H1 (cell line): ENCODE results near the gene MVK.

Experiments
- CBX5 ChIP-seq: fragments of 300-800, 300-1000 bp; sonication (generic); IDR thresholded peaks from 2 replicates; pipeline ENCODE4 v1.7.1; 2016; ENCODE audit warnings: antibody characterized with exemption, low read length, low read depth
- CTCF ChIP-seq, 3 experiments: IDR thresholded peaks; 1 replicate in 2 of 3; 2 replicates in 1 of 3; pipeline versions ENCODE4 v1.5.1 to v1.6.1; 2011; ENCODE audit warnings: low read length in 3 of 3, mild to moderate bottlenecking in 3 of 3, inconsistent platforms in 2 of 3, low read depth in 1 of 3, moderate library complexity in 1 of 3; ENCODE audit not compliant: insufficient read depth in 1 of 3; ENCODE audit errors: control extremely low read depth in 1 of 3
- EP300 ChIP-seq, 2 experiments: IDR thresholded peaks; 1 replicate in 1 of 2; 2 replicates in 1 of 2; pipeline ENCODE4 v1.6.1; 2011 to 2012; ENCODE audit warnings: low read depth in 2 of 2, low read length in 2 of 2, mild to moderate bottlenecking in 2 of 2, borderline replicate concordance in 1 of 2, inconsistent platforms in 1 of 2, moderate library complexity in 1 of 2
- EZH2 ChIP-seq: fragments of 200-600 bp; sonication (generic); IDR thresholded peaks from 2 replicates; pipeline ENCODE4 v1.7.1; 2012; ENCODE audit warnings: low read depth, mild to moderate bottlenecking, moderate library complexity, low read length, inconsistent platforms; ENCODE audit not compliant: severe bottlenecking
- MAX ChIP-seq: IDR thresholded peaks from 2 replicates; pipeline ENCODE4 v1.6.1; 2012; ENCODE audit warnings: inconsistent platforms
- POLR2A ChIP-seq, 2 experiments: IDR thresholded peaks; 1 replicate in 1 of 2; 2 replicates in 1 of 2; pipeline ENCODE4 v1.6.1; 2011; ENCODE audit warnings: low read depth in 2 of 2, low read length in 2 of 2, mild to moderate bottlenecking in 2 of 2; ENCODE audit errors: control extremely low read depth in 1 of 2
- POLR2AphosphoS5 ChIP-seq: IDR thresholded peaks from 2 replicates; pipeline ENCODE4 v1.6.1; 2011; ENCODE audit warnings: low read depth, low read length
- POU5F1 ChIP-seq: IDR thresholded peaks from 2 replicates; pipeline ENCODE4 v1.6.1; 2011; ENCODE audit warnings: low read depth, mild to moderate bottlenecking, low read length, moderate library complexity
- SRF ChIP-seq: IDR thresholded peaks from 2 replicates; pipeline ENCODE4 v1.6.1; 2011; ENCODE audit warnings: mild to moderate bottlenecking, low read depth, low read length, moderate library complexity
- TCF12 ChIP-seq: IDR thresholded peaks from 2 replicates; pipeline ENCODE4 v1.6.1; 2011; ENCODE audit warnings: low read depth, mild to moderate bottlenecking, low read length
- TF ChIP-seq, protein P1 (sequence below): IDR thresholded peaks from 2 replicates; pipeline ENCODE4 v1.6.1; 2011; ENCODE audit warnings: low read depth, mild to moderate bottlenecking, low read length; ENCODE audit not compliant: insufficient read depth

DNA sequence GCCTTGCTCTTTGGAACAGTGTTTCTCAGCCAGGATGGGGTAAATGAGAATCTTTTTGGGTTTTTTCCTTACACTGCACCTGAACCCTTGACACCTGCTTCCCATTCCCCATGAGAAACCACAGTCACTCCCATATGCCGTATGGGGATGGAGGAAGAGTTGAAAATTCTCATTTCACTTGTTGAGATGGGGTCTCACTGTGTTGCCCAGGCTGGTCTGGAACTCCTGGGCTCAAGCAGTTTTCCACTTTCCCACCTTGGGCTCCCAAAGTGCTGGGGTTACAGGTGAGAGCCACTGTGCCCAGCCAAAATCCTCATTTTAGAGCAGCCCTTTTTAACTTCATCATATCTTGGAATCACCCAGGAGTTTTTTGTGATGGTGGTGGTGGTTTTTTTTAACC lies 3.7 kb downstream of the MVK start:
- TF ChIP-seq CTCF (IDR thresholded peaks at IDR 0.05; ENCODE audit: control extremely low read depth in 1 of 3, insufficient read depth in 1 of 3, low read depth in 1 of 3, low read length in 3 of 3) (no peak), POLR2AphosphoS5 (no peak), MAX (no peak), EP300 (IDR thresholded peaks at IDR 0.05; ENCODE audit: borderline replicate concordance in 1 of 2, low read depth in 2 of 2, low read length in 2 of 2) (no peak), POLR2A (IDR thresholded peaks at IDR 0.05; ENCODE audit: control extremely low read depth in 1 of 2, low read depth in 2 of 2, low read length in 2 of 2) (no peak), EZH2 (no peak), CBX5 (no peak), POU5F1 (no peak), SRF (no peak), TCF12 (no peak)
- TF ChIP-seq, protein P1, sequence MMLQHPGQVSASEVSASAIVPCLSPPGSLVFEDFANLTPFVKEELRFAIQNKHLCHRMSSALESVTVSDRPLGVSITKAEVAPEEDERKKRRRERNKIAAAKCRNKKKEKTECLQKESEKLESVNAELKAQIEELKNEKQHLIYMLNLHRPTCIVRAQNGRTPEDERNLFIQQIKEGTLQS, result no peak
